Cardiac septum (tissue), 1 donor: ENCODE measurements around the gene NFS1. TPM values are rescaled to one million over a fixed set of nuclear protein-coding genes. Genes with fewer than 3 reads are reported as not detected.
"Not testable (repeated sequence)": the region's sequence is repeated elsewhere in the genome, so short reads cannot be mapped to it uniquely, and the experiment has no call there.

Experiments
- DNase-seq: peaks from one replicate; pipeline ENCODE4 v3.0.0-alpha.2; 2020; ENCODE audit warnings: low spot score
- intact Hi-C: fragments of 100-400 bp; cut with DNase I; formaldehyde crosslinking; loops from one replicate; pipeline ENCODE4 v1.14.0; 2022
- long read RNA-seq: library from polyadenylated mRNA; unstranded; transcript quantifications from one replicate; pipeline ENCODE4 v2.0.0, GENCODE V29; 2021
- total RNA-seq: library from RNA; stranded (reverse); fragmentation: NEBNext Ultra II Directional; extraction: Animal tissue kit (Norgen Biotek cat#: 25700); gene quantifications from one replicate; pipeline ENCODE4 v1.2.1, GENCODE V29; 2021
- donor health status: DM: no; HTN: no; CAD: no.

The NFS1 gene
- 55.0 TPM for total RNA-seq
- long read RNA-seq, transcript NFS1-203 (13 exons, 3,012 nt) = major isoform, 30 of 86 reads
- long read RNA-seq, partial matches to known transcripts = 50 of 86 reads
- long read RNA-seq, other reads (novel, unspliced or antisense) = 4 of 86 reads

DNA sequence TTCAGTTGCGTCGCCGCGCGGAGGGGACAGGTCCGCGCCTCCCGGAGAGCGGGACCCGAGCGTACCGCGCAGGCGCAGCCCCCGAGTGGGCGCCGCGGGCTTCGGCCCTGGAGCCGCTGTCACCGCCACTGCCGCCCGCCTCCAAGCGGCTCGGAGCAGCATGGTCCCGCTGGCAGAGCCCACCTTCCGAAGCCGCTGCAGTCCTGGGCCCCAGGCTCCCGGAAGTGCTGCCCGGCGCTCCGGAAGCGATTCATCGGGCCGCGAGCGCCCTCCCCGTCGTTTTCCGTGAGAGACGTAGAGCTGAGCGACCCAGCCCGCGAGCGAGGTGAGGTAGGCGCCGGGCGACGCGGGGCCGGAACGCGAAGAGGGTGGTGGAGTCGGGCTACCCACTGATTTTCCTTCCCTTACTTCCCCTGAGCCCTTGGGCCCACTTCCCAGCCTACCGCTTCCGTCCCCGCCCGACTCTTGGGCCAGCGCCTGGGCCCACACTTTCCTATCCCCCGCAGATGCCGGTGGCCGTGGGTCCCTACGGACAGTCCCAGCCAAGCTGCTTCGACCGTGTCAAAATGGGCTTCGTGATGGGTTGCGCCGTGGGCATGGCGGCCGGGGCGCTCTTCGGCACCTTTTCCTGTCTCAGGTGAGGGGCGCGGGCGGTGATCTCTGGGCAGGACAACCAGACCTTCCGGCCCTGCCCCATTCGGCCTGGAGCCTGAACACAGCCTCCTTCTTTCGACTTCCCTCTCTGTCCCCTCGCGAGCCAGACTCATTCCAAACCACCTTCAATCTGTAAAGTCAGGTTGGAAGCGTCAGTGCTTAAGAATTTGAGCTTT lies at the start of gene NFS1, which contains the start of gene ROMO1:
Gene NFS1, minus strand, starts transcription at position 226 of the 830 bp plus-strand sequence. Its CDS starts 64 bp downstream, at position 162.
Gene ROMO1, plus strand, starts transcription at position 279 of the 830 bp plus-strand sequence. Its CDS starts 228 bp downstream, at position 507.
- DNase-seq = peak; percentile 94
- intact Hi-C loops = loop anchor here (2.0 to 10.0 kb wide), 3 partner anchors 35 to 185 kb away; partner anchors contain the start of genes CPNE1, RBM12 and RBM39

GRCh38 chr20:35744492-35744841 lies 45.3 kb upstream of the NFS1 start:
- intact Hi-C loops = loop anchor here (5.0 kb wide), 2 partner anchors 47 to 138 kb away; partner anchors contain the start of genes NFS1 and ROMO1
- not testable (repeated sequence) for DNase-seq

DNA sequence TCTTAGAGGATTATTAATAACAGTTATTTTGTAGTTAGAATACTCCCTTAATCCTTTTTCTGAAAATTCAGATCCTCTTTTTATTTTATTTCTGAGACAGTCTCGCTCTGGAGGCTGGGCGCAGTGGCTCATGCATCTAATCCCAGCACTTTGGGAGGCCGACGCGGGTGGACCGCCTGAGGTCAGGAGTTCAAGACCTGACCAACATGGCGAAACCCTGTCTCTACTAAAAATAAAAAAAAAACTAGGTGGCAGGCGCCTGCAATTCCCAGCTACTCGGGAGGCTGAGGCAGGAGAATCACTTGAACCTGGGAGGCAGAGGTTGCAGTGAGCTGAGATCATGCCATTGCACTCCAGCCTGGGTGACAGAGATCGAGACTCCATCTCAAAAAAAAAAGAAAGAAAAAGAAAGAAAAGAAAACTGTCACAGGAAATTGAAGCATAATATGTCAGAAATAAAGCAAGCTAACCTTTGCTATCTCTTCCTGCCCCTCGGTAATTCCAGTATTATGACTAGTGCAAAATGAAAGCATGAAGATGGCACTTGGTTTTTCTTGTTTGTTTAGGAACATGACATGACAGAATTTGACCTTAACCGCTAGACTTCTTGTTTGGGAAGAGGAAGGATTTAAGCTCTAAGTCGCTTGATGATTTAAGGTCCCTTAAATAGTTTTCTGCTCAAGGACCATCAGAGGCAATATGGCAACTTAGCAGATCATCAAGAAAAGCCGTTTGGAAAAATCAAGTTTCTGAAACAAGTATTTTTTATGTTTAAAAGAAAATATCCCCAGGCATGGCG lies 44.7 kb upstream of the NFS1 start:
- intact Hi-C loops = loop anchor here (2.0 to 5.0 kb wide), 3 partner anchors 47 to 138 kb away; partner anchors contain the start of genes CPNE1, NFS1, RBM12 and ROMO1
- DNase-seq = no peak

DNA sequence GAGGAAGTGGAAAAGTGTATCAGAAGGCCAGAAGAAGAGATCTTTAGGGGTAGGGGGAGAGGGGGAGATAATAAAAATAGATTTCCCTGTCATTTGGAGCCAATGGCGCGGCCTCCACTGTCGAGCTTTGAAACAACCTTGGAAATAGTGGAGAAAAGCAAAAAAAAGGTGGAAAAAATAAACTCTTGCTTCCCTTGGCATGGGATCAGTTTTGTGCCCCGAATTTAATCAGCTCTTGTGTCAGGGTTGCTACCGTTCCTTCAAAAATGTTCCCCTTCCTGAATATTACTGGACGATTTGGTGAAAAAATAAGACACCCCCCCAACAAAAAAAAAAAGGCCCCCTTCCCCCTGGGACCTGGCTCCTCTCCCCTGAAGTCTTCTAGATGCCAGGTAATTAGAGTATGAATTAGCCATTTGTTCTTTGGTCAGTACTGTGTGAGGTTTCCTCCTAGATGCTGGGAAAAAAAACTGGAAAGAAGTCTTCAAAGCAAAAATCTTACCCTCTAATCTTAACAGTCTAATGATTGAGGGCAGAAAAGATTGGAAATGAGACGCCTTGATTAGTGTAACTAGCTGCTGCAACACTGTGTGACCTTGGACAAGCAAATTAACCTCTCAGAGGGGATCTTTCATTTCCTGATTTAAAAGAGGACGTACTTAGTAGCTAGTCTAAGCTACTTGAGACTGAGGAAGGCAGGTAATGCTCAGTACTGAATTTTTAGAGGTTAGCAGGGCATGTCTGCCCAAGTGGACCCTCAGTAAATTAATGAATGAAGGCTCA lies 43.8 kb upstream of the NFS1 start:
- intact Hi-C loops = loop anchor here (1.0 to 5.0 kb wide), 4 partner anchors 26 to 139 kb away; partner anchors contain the start of genes CPNE1, NFS1, RBM12 and ROMO1
- no peak for DNase-seq

DNA sequence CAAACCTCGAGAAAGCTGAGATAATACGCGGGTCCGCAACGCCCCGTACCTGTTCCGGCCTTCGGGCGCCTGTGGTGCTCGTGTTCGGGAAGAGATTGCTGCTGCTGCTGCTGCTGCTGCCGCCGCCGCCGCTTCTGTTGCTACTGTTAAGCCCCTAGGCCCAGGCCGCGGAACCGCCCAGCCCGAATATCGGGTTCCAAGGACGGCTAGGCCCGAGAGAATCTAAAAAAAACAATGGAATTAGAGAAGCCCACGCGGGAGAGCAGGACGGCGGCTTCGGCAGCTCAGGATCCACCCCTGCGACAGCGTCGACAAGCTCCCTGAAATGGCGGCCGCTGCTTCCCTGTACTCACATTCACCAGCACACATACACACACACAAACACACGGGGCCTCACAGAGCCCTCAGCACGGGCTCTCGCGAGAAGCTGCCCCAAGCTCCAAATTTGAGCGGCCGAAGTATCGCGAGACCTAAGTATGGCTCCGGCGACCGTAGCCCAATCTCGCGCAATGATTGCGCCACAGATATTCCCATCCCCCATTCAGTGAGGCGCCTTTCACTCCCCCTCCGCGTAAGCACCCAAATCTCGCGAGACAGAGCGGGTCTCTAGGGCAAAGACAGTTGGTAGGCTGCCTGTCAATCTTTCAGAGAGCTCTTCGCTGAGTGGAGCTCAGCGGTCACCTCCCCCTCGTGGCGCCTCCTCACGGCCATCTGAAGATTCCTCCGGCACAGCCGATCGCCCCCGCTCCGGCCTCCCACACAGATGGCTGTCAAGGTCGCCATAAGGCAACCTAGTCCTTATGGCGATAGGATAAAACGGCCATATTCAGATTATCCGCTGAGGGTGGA lies 43.0 kb upstream of the NFS1 start, which contains the start of gene RBM39:
Gene RBM39, minus strand, starts transcription at position 369 of the 849 bp plus-strand sequence. CDS start 1,386 bp downstream, outside the sequence.
- DNase-seq = peak; percentile 100
- intact Hi-C loops = loop anchor here (1.0 to 5.0 kb wide), 4 partner anchors 27 to 140 kb away; partner anchors contain the start of genes CPNE1, NFS1, RBM12 and ROMO1

DNA sequence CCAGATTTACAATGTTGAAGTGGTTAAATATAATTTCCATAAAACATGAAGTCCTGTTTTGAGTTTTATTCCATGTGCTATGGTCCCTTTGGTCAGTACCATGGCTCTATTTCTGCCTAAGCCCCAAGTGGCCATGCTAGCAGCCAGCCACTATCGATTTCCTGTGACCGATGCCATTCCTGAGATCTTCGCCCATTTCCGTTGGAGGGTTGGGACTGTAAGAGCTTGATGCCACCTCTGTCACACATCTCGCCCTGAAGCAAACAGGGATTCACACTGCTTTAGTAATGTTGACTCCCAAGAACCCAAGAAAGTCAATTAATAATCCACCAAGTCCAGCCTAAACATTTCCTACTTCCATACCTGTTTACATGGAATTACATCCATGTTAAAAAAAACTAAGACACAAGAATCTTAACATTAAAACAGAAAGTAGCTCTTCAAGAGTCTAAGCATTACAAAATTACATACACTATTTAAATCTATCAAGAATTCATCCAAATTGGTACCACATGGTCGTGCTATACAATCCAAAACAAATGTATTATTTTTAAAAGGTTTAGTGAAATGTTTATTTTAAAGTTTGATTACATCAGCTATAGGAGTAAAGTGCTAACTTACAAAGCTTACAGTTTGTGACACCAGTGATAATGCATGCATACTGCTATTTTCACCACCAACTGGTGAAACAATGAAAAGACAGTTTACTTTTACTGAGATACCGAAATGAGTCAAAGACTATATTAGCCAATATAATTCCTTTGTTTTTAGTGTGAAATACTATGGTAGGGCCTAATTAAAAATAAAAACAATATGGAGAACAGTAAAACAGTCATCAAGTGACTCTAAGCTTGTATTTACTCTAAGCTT lies 40.4 kb upstream of the NFS1 start:
- intact Hi-C loops = loop anchor here (5.0 kb wide), 2 partner anchors 42 to 143 kb away; partner anchors contain the start of genes NFS1 and ROMO1
- DNase-seq = no peak

DNA sequence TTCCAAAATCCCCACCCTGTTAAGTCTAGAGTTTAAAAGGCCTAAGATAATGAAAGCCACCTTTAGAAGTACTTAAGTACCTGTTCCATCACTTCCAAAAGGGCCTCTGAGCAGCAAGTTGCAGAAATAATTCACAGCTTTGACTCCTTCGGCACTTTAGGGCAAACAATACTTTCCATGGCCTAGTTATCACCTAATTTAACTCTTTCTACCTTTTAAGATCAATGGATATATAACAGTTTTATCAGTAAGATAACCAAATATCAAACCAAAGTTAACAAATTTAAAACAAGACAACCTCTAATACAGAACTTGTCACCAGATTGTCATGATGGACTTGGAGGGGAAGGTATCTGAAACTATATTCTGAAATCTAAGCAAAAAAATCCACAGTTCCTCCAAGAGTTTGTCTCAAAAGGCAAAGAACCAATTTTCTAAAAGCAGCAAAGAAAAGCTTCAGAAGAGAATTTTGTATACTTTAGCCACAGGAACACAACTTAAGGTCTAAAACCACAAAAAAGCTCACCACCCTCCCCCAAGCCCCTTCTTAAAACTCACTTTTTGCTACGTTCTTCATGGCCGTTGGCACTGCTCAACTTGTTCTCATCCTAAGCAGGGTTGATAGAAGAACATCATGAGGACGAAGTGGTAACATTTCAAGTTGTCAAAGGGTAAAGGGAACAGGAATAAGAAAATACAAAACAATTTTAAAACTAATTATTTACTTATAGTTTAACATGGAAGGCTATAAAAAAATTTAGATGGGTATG lies 39.4 kb upstream of the NFS1 start:
- intact Hi-C loops = no loop called here
- DNase-seq = no peak

- intact Hi-C loops = no loop called here
- DNase-seq = no peak
These were observed 38.7 kb upstream of the NFS1 start for GRCh38 chr20:35737865-35738333.

GRCh38 chr20:35735826-35736470 lies 36.8 kb upstream of the NFS1 start:
- no peak for DNase-seq
- intact Hi-C loops = no loop called here

DNA sequence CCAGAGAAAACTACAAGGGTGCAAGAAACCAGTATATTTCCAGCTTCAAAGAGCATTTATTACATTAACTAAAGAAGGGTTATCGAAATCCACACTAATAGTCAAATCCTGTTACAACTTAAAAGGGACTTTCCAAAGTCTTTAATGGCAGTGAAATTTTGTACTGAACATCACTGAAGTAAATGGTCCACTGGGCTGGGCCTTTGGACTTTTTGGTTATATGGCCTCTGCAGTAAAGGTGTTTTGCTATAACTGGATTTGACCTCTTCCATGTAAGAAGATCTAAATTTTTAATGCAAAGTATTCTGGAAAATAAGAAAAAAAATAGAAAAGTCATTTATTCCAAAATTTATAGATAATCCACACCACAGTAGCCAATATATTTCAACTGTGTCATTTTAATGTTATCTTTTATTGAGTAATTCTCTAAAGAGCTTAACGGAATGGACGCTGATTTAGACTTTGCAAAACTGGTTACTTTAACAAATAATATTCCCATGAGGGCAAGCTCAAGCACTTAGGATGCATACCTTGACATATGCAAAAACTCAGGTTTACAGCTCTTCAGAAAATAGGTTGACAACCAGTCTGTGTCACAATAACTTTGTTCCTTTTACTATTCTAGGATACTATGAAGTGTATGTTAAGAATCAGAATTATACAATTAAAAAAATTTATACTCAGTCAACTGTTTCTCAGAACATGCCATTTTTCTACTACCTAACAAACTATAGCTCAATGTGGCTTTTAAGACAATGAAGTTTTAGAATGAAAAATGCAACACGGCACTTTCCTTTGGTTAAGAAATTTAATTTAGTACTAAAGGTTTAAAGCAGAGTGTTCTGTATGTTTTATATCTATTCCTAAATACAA lies 35.9 kb upstream of the NFS1 start:
- intact Hi-C loops = no loop called here
- no peak for DNase-seq

DNA sequence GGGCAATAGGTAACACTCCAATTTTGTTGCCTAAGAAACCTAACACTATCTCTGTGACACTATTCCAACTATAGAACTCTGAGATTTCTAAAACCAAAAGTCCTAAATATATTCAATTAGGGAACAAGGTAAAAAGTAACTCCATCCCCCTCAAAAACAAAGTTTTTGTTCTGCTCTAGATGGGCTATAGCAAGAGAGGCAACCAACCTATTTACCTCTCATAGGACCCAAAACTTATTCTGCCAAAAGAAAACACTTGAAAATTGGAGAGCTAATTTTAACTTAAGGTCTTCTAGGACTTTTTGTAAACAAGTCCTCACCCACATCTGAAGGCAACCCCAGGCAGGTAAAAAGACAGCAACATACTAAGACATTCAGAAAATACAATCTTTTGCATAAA lies 35.2 kb upstream of the NFS1 start:
- intact Hi-C loops = no loop called here
- DNase-seq = no peak

- no peak for DNase-seq
- intact Hi-C loops = no loop called here
These were observed 33.5 kb upstream of the NFS1 start for GRCh38 chr20:35732644-35732982.

DNA sequence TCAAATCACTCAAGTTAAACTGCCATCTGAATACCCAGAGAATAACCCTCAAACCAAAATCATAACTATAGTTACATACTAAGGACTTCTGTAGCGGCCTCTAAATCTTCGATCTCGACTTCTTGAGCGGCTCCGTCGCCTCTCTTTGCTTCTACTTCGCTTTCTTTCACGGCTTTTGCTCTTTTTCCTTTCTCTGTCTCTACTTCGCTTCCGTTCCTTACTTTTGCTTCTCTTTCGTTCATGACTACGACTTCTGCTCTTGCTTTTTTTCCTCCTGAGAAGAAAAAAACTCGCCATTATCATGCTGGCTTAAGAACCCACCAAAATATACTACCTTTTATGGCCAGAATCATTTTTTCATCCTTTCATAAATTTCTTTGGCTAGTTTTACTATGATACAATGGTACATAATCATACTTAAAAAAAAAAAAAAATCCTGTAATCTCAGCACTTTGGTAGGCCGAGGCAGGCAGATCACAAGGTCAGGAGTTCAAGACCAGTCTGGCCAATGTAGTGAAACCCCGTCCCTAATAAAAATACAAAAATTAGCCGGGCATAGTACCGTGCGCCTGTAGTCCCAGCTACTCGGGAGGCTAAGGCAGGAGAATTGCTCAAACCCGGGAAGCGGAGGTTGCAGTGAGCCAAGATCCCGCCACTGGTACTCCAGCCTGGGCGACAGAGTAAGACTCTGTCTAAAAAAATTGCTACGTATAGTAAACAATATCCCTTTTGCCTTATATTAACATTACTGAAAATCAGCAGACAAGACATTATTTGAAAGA lies 32.9 kb upstream of the NFS1 start:
- intact Hi-C loops = no loop called here
- no peak for DNase-seq

DNA sequence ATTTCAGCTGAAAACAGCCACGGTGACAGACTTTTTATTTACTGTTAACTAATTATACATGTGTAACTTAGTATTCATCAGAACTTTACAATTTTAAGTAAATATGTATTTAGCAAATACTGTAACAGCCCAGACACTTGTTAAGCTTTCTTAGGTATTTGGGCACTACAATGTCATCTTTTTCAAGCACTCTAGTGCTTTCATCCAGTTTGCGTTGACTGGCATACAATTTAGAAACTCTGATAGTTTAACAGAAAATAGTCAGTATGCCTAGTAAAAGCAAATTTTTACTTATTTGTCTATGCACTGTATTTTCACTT lies 32.3 kb upstream of the NFS1 start:
- intact Hi-C loops = no loop called here
- DNase-seq = no peak
